Measurements from ENCODE around the gene SUN3. TPM values are rescaled to one million over a fixed set of nuclear protein-coding genes. Genes with fewer than 3 reads are reported as not detected.

Gene SUN3
- total and polyA plus RNA-seq, 2 of the 13 experiments (the other 11 are each of a cell fraction or from before 2014, with no cell fraction given), result not detected

DNA sequence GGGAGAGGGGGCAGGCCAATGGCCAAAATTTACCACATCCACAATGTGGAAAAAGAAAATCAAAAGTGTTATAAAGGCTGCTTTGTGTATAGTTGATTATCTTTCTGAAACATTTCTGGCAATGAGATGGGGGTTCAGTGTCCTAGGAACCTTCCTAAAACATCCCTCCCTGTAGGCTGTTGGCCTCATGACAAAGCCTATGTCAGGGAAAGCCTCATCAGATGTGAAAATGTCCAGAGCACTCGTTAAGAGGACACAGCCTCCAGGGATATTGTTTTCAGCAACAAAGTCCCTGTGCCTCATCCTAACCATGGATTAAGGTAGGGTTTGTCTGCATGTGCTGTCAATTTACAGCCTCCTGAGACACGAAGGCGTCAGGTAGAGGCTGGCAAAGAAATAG lies 17.0 kb downstream of the SUN3 start:
- ATAC-seq, result no peak
- ChIA-PET POLR2A (no interaction called here), CTCF (ENCODE audit: low intra/inter-chr PET ratio, low total read pairs) (no interaction called here)
- no peaks in the 10 kb centered on the region for H3K36me3 ChIP-seq (replicated peaks in 1 of 2; ENCODE audit: control insufficient read depth in 1 of 2, insufficient read depth in 2 of 2, low read length in 2 of 2)
- no peak for DNase-seq (ENCODE audit: low spot score)
- H3K4me3 ChIP-seq (replicated peaks in 1 of 3; ENCODE audit: insufficient read depth in 1 of 3, low read depth in 2 of 3, low read length in 3 of 3), result no peak overlapping the region
- no peak overlapping the region for H3K4me2 ChIP-seq (ENCODE audit: low read depth, low read length)
- no peaks in the 10 kb centered on the region for H3K79me2 ChIP-seq (ENCODE audit: insufficient read depth, low read length)
- WGBS (ENCODE audit: low lambda C conversion rate), result 2% methylated on average over 3 of the region's 3 CpGs
- no peaks in the 10 kb centered on the region for H3K4me1 ChIP-seq (ENCODE audit: insufficient read depth, low read length)
- H3K9me3 ChIP-seq (ENCODE audit: low read length), result no peaks in the 10 kb centered on the region
- no peaks in the 10 kb centered on the region for H4K20me1 ChIP-seq (ENCODE audit: insufficient read depth, low read length)
- FAIRE-seq, result no peak
- no peak overlapping the region for H3K27ac ChIP-seq (ENCODE audit: extremely low read length, insufficient read depth, low read length)
- intact Hi-C loops (cut with micrococcal nuclease; ENCODE audit: unreplicated experiment) (no loop called here), in situ Hi-C loops (cut with HindIII; ENCODE audit: extremely low pct_ligation_motif_present, low pct_unique_long_range_greater_than_20kb) (no loop called here)
- no TSS peak for BruUV-seq (replicated peaks)
- H2AFZ ChIP-seq (ENCODE audit: low read length), result no peak overlapping the region
- peaks cover 0 to 12% of the 10 kb centered on the region in 2 experiments; a peak in 2 of 5 replicates for H3K27me3 ChIP-seq (ENCODE audit: control insufficient read depth in 1 of 2, insufficient read depth in 2 of 2, low read length in 2 of 2)
- H3K9ac ChIP-seq (ENCODE audit: insufficient read depth, low read depth, low read length), result no peak overlapping the region
- TF ChIP-seq RARG (CRISPR knock-in tag; IDR thresholded peaks at IDR 0.05; ENCODE audit: low read depth), result no peak
- TF ChIP-seq MTA1 (CRISPR knock-in tag; IDR thresholded peaks at IDR 0.05; ENCODE audit: borderline replicate concordance), result no peak
- TF ChIP-seq ZSCAN9 (CRISPR knock-in tag; IDR thresholded peaks at IDR 0.05; ENCODE audit: borderline replicate concordance), result no peak
- no peak for TF ChIP-seq ZNF644 (CRISPR knock-in tag; IDR thresholded peaks at IDR 0.05; ENCODE audit: low read depth)
- no peak for TF ChIP-seq BHLHE40 (IDR thresholded peaks at IDR 0.05; ENCODE audit: low read length)
- no peak for TF ChIP-seq RARA (CRISPR knock-in tag; IDR thresholded peaks at IDR 0.05)
- no peak for TF ChIP-seq JDP2 (CRISPR knock-in tag; IDR thresholded peaks at IDR 0.05; ENCODE audit: borderline replicate concordance)
- TF ChIP-seq ZNF883 (CRISPR knock-in tag; IDR thresholded peaks at IDR 0.05; ENCODE audit: not compliant biosample characterization), result no peak
- TF ChIP-seq ZNF619 (CRISPR knock-in tag; IDR thresholded peaks at IDR 0.05), result no peak
- no peak for TF ChIP-seq ZFP82 (CRISPR knock-in tag; IDR thresholded peaks at IDR 0.05; ENCODE audit: borderline replicate concordance)
- no peak for TF ChIP-seq ZFP1 (CRISPR knock-in tag; IDR thresholded peaks at IDR 0.05)
- no peak for TF ChIP-seq ZFP41 (CRISPR knock-in tag; IDR thresholded peaks at IDR 0.05; ENCODE audit: borderline replicate concordance)
- TF ChIP-seq ZNF710 (CRISPR knock-in tag; IDR thresholded peaks at IDR 0.05; ENCODE audit: borderline replicate concordance), result no peak
- TF ChIP-seq ZBTB34 (CRISPR knock-in tag; IDR thresholded peaks at IDR 0.05), result no peak
- no peak for TF ChIP-seq CBX1 (IDR thresholded peaks at IDR 0.05; ENCODE audit: low read depth)
- TF ChIP-seq TBX2 (CRISPR knock-in tag; IDR thresholded peaks at IDR 0.05; ENCODE audit: borderline replicate concordance), result no peak
- TF ChIP-seq KDM3A (CRISPR knock-in tag; IDR thresholded peaks at IDR 0.05; ENCODE audit: low read depth), result no peak
- TF ChIP-seq U2AF2 (IDR thresholded peaks at IDR 0.05; ENCODE audit: low read depth, low read length), result no peak
- TF ChIP-seq ZBTB2 (CRISPR knock-in tag; IDR thresholded peaks at IDR 0.05; ENCODE audit: low read depth), result no peak

All from HepG2 (cell line).